ENCODE results near the gene TP53I11. TPM values are rescaled to one million over a fixed set of nuclear protein-coding genes. Genes with fewer than 3 reads are reported as not detected.

The TP53I11 gene
- total RNA-seq, 1 donor from 2014 or later = 110 TPM

DNA sequence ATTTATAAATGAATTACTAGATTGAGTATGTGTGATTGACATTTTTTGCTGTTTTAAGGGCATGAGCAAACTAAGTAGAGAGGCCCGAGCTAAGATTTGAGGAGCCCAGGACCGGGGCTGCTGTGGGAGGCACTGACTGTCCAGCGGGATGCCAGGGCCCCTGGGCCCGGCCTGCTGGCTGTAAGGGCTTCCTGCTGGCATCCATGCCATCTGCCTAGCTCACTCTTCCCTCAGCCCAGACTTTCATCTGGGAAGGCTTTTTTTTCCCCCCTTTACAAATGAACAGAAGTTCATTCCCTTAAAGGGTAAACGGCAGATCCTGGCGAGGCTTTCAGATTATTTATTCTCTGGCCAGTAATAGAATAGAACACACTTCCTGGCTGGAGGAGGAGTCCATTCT lies 16.0 kb upstream of the TP53I11 start:
- DNase-seq (no peak), ATAC-seq (no peak)
- no peaks in the 10 kb centered on the region for H3K9me3 ChIP-seq

DNA sequence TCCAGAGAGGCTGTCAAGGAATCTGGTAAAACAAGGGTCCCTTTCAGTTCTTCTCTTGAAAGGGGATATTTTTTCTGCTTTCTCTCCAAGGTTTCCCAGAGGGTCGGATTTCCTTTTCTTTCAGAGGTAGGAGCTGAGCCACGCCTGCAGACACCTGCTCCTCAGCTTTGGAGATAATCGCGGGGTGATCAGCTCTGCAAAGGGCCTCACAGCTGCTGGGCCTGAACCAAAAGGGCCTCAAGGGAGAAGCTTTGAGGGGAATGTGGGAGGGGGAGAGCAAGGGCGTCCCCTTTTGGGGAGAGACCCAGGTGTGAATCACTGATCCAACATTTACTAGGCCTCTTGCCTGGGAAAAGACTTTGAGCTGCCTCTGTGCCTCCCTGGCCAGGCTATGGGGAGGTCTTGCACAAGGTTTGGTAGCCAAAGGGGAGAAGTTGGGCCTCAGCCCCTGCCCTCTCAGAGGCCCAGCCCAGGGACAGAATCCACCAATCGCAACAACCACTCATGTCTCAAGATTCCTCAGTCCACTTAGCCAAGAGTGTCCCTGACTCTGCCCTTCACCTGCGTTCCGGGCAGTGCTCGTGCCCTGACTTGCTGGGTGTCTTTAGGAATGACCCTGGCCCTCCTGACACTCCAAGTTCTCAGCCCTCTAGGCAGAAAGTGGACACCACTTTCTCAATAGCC lies 14.0 kb upstream of the TP53I11 start:
- no peaks in the 10 kb centered on the region for H3K36me3 ChIP-seq
- no peaks in the 10 kb centered on the region for H3K9me3 ChIP-seq

More for the DNA sequence above, 16.0 kb upstream of the TP53I11 start:
- no peak overlapping the region for H3K27ac ChIP-seq
- H3K4me3 ChIP-seq = no peak overlapping the region
- H3K36me3 ChIP-seq = no peaks in the 10 kb centered on the region
- H3K4me1 ChIP-seq = no peaks in the 10 kb centered on the region
- intact Hi-C loops (cut with DNase I) = no loop called here
- TF ChIP-seq, protein P1, sequence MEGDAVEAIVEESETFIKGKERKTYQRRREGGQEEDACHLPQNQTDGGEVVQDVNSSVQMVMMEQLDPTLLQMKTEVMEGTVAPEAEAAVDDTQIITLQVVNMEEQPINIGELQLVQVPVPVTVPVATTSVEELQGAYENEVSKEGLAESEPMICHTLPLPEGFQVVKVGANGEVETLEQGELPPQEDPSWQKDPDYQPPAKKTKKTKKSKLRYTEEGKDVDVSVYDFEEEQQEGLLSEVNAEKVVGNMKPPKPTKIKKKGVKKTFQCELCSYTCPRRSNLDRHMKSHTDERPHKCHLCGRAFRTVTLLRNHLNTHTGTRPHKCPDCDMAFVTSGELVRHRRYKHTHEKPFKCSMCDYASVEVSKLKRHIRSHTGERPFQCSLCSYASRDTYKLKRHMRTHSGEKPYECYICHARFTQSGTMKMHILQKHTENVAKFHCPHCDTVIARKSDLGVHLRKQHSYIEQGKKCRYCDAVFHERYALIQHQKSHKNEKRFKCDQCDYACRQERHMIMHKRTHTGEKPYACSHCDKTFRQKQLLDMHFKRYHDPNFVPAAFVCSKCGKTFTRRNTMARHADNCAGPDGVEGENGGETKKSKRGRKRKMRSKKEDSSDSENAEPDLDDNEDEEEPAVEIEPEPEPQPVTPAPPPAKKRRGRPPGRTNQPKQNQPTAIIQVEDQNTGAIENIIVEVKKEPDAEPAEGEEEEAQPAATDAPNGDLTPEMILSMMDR (IDR thresholded peaks at IDR 0.05) = no peak
- H3K27me3 ChIP-seq = no peaks in the 10 kb centered on the region

DNA sequence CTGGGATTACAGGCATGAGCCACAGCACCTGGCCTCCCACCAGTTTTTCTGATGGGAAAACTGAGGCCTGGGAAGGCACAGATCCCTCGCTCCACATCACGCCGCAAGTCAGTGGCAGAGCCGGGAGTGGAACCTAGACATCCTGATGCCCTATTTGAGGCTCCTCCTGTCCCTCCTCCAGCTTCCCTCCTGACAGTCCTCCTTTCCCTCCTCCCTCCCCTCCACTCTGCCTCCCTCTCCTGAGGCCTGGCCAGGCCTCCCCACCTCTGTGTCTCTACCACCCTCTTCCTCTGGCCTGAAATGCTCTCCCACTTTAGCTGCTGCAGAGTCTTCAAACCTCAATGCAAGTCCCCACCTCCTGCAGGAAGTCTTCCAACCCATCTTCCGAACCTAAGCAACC lies 13.3 kb upstream of the TP53I11 start:
- TF ChIP-seq, protein P1 (IDR thresholded peaks at IDR 0.05) = no peak
- intact Hi-C loops (cut with DNase I) = no loop called here
- ATAC-seq (no peak), DNase-seq (no peak)
- H3K9me3 ChIP-seq = no peaks in the 10 kb centered on the region
- no peaks in the 10 kb centered on the region for H3K27me3 ChIP-seq
- H3K4me1 ChIP-seq = no peaks in the 10 kb centered on the region
- H3K4me3 ChIP-seq = no peak overlapping the region
- peak overlapping the region; percentile 78 for H3K27ac ChIP-seq
- H3K36me3 ChIP-seq = no peaks in the 10 kb centered on the region

More for the DNA sequence above, 14.0 kb upstream of the TP53I11 start:
- ATAC-seq (peak; percentile 92), DNase-seq (peak; percentile 85)
- Histone ChIP-seq H3K27me3 (no peaks in the 10 kb centered on the region), H3K4me1 (no peaks in the 10 kb centered on the region), H3K4me3 (no peak overlapping the region), H3K27ac (peak overlapping the region; percentile 78)
- intact Hi-C loops (cut with DNase I) = no loop called here
- TF ChIP-seq, protein P1 (IDR thresholded peaks at IDR 0.05) = no peak

DNA sequence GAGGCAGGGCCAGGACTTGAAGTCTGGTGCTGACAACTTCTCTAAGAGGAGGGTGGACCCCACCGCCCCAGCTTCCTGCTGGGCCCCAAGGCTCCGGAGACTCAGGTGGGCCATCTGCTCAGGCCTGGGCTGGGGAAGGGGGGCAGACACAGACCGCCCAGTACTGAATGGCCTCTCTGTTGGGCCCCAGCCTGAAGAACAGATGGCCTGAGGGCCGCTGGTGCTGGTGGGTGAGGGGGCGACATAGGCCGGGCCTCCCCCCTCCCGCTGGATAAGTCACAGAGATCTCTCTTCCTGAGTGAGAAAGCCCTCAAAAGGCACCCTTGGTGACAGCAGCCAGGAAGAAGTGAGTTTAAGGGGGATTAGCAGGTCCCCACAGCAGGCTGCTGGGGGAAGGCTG lies 12.5 kb upstream of the TP53I11 start:
- Histone ChIP-seq H3K27ac (no peak overlapping the region), H3K27me3 (no peaks in the 10 kb centered on the region), H3K36me3 (no peaks in the 10 kb centered on the region), H3K4me3 (no peak overlapping the region), H3K9me3 (no peaks in the 10 kb centered on the region), H3K4me1 (no peaks in the 10 kb centered on the region)
- TF ChIP-seq, protein P1 (IDR thresholded peaks at IDR 0.05) = no peak
- DNase-seq (no peak), ATAC-seq (no peak)
- intact Hi-C loops (cut with DNase I) = no loop called here

DNA sequence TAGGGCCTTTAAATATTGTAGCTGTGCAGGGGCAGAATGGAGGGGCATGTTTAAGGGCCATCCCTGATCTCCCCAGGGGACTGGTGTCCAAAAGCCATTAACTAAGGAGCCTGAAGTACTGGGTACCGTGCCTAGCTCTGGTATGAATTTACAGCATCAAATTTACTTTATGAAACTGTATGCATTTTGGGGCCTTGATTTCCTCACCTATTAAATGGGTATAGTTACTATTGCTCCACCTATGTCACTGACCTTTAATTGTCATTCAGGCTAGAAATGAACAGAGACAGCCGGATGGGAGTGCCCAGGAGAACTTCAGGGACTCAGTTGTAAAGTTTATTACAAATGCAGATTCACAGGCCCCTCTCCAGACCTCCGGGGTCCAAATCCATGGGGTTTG lies 11.8 kb upstream of the TP53I11 start:
- DNase-seq (no peak), ATAC-seq (no peak)
- no peak overlapping the region for H3K4me3 ChIP-seq
- TF ChIP-seq, protein P1 (IDR thresholded peaks at IDR 0.05) = no peak
- H3K27ac ChIP-seq = no peak overlapping the region
- H3K9me3 ChIP-seq = no peaks in the 10 kb centered on the region
- H3K4me1 ChIP-seq = peaks cover 3% of the 10 kb centered on the region
- H3K27me3 ChIP-seq = no peaks in the 10 kb centered on the region
- H3K36me3 ChIP-seq = no peaks in the 10 kb centered on the region
- intact Hi-C loops (cut with DNase I) = no loop called here
